ENCODE results near the gene TUBA1A. TPM values are rescaled to one million over a fixed set of nuclear protein-coding genes. Genes with fewer than 3 reads are reported as not detected.
"Not testable (repeated sequence)": the region's sequence is repeated elsewhere in the genome, so short reads cannot be mapped to it uniquely, and the experiment has no call there.

The TUBA1A gene
- total and polyA plus RNA-seq, 7 donors = 20.1 to 677 (median 614) TPM

- TF ChIP-seq POLR2A (IDR thresholded peaks at IDR 0.05) (no peak), CTCF (IDR thresholded peaks at IDR 0.05) (no peak), POLR2AphosphoS5 (IDR thresholded peaks at IDR 0.05) (no peak), EP300 (IDR thresholded peaks at IDR 0.05) (no peak)
- 64 to 65% methylated on average over 2 of the region's 2 CpGs for WGBS, 2 donors
- intact Hi-C loops (cut with DNase I) = no loop called here
- Histone ChIP-seq H3K9me3 (no peaks in the 10 kb centered on the region), H3K27ac (no peak overlapping the region), H3K36me3 (no peaks in the 10 kb centered on the region), H3K4me3 (no peak overlapping the region), H3K27me3 (no peaks in the 10 kb centered on the region), H3K4me1 (no peaks in the 10 kb centered on the region)
- no peak for DNase-seq
Measured at GRCh38 chr12:49138587-49138986, 50.3 kb downstream of the TUBA1A start.

- H3K27ac ChIP-seq = no peak overlapping the region
- intact Hi-C loops (cut with DNase I) = no loop called here
- TF ChIP-seq POLR2A (IDR thresholded peaks at IDR 0.05) (no peak), CTCF (IDR thresholded peaks at IDR 0.05) (no peak), POLR2AphosphoS5 (IDR thresholded peaks at IDR 0.05) (no peak), EP300 (IDR thresholded peaks at IDR 0.05) (no peak)
- no peak overlapping the region for H3K4me3 ChIP-seq
- no peak for DNase-seq
- no peaks in the 10 kb centered on the region for H3K36me3 ChIP-seq
- no peaks in the 10 kb centered on the region for H3K27me3 ChIP-seq
- H3K4me1 ChIP-seq = peaks cover 0 to 7% (median 3%) of the 10 kb centered on the region in 4 donors
- 97 to 98% methylated on average over 1 of the region's 1 CpG for WGBS, 2 donors
- no peaks in the 10 kb centered on the region for H3K9me3 ChIP-seq
Measured at GRCh38 chr12:49137476-49137875, 51.4 kb downstream of the TUBA1A start.

- H3K27ac ChIP-seq; H3K36me3 ChIP-seq; H3K4me3 ChIP-seq; H3K9me3 ChIP-seq; H3K27me3 ChIP-seq; DNase-seq; intact Hi-C loops (cut with DNase I): not testable (repeated sequence)
- H3K4me1 ChIP-seq = peaks cover 0 to 11% (median 8%) of the 10 kb centered on the region in 4 donors
- WGBS, 2 donors = 82 to 89% methylated on average over 3 of the region's 3 CpGs
Measured at GRCh38 chr12:49136997-49137396, 51.9 kb downstream of the TUBA1A start.

Small RNAs within 50 kb of the gene (small RNA-seq; reads per million reads assigned to genes)
- gene RF00017 = 0 reads per million in 3 donors

Other genes with a start within 250 kb of the TUBA1A start
- 10 to 100 TPM; 37.9 to 61.0 (median 49.3) TPM for gene ARF3, start 231.6 kb downstream of the TUBA1A start, total RNA-seq
- 100 to 1,000 TPM in 2 of 3 donors, 10 to 100 TPM in 1; 87.7 to 161 (median 132) TPM for gene ARF3, start 231.6 kb downstream of the TUBA1A start, polyA plus RNA-seq
- under 1 TPM in 3 of 4 donors, not detected in 1; 0.28 to 0.49 (median 0.36) TPM for gene WNT10B, start 217.3 kb downstream of the TUBA1A start, total RNA-seq
- 1 to 10 TPM in 1 of 3 donors, not detected in 2; 1.0 TPM for gene WNT10B, start 217.3 kb downstream of the TUBA1A start, polyA plus RNA-seq
- not detected for gene WNT1, start 210.8 kb downstream of the TUBA1A start, total RNA-seq
- gene WNT1, start 210.8 kb downstream of the TUBA1A start, polyA plus RNA-seq = under 1 TPM in 1 of 3 donors, not detected in 2; 0.10 TPM
- gene DDN, start 189.7 kb downstream of the TUBA1A start, total RNA-seq = under 1 TPM in 1 of 4 donors, not detected in 3; 0.14 TPM
- gene DDN, start 189.7 kb downstream of the TUBA1A start, polyA plus RNA-seq = under 1 TPM in 2 of 3 donors, not detected in 1; 0.60 to 0.69 TPM
- 10 to 100 TPM; 49.6 to 71.3 (median 60.0) TPM for gene PRKAG1, start 170.3 kb downstream of the TUBA1A start, total RNA-seq
- gene PRKAG1, start 170.3 kb downstream of the TUBA1A start, polyA plus RNA-seq = 10 to 100 TPM; 48.6 to 71.2 (median 61.3) TPM
- gene KMT2D, start 128.3 kb downstream of the TUBA1A start, total RNA-seq = 10 to 100 TPM; 18.2 to 52.9 (median 30.6) TPM
- gene KMT2D, start 128.3 kb downstream of the TUBA1A start, polyA plus RNA-seq = 10 to 100 TPM in 2 of 3 donors, 1 to 10 TPM in 1; 1.8 to 61.8 (median 10.2) TPM
- gene RHEBL1, start 119.1 kb downstream of the TUBA1A start, total RNA-seq = under 1 TPM in 1 of 4 donors, not detected in 3; 0.36 TPM
- gene RHEBL1, start 119.1 kb downstream of the TUBA1A start, polyA plus RNA-seq = 1 to 10 TPM in 1 of 3 donors, not detected in 2; 2.2 TPM
- under 1 TPM in 2 of 4 donors, not detected in 2; 0.14 to 0.83 TPM for gene DHH, start 94.3 kb downstream of the TUBA1A start, total RNA-seq
- gene DHH, start 94.3 kb downstream of the TUBA1A start, polyA plus RNA-seq = under 1 TPM in 1 of 3 donors, not detected in 2; 0.63 TPM
- 10 to 100 TPM; 34.6 to 82.3 (median 51.5) TPM for gene LMBR1L, start 78.2 kb downstream of the TUBA1A start, total RNA-seq
- gene LMBR1L, start 78.2 kb downstream of the TUBA1A start, polyA plus RNA-seq = 10 to 100 TPM in 2 of 3 donors, 1 to 10 TPM in 1; 7.8 to 41.4 (median 10.2) TPM
- 100 to 1,000 TPM; 651 to 712 (median 682) TPM for gene TUBA1B, start 57.7 kb downstream of the TUBA1A start, total RNA-seq
- gene TUBA1B, start 57.7 kb downstream of the TUBA1A start, polyA plus RNA-seq = 1,000 to 10,000 TPM in 1 of 3 donors, 100 to 1,000 TPM in 2; 482 to 1,083 (median 767) TPM
- 100 to 1,000 TPM in 1 of 4 donors, 10 to 100 TPM in 3; 54.8 to 108 (median 87.2) TPM for gene TUBA1C, start 76.0 kb upstream of the TUBA1A start, total RNA-seq
- 100 to 1,000 TPM; 411 to 694 (median 519) TPM for gene TUBA1C, start 76.0 kb upstream of the TUBA1A start, polyA plus RNA-seq
- gene PRPH, start 106.1 kb upstream of the TUBA1A start, total RNA-seq = 10 to 100 TPM; 19.7 to 56.2 (median 38.6) TPM
- 10 to 100 TPM in 1 of 3 donors, 1 to 10 TPM in 1, under 1 TPM in 1; 0.46 to 31.8 (median 2.4) TPM for gene PRPH, start 106.1 kb upstream of the TUBA1A start, polyA plus RNA-seq
- gene TROAP, start 134.2 kb upstream of the TUBA1A start, total RNA-seq = under 1 TPM in 1 of 4 donors, not detected in 3; 0.36 TPM
- 10 to 100 TPM in 1 of 3 donors, 1 to 10 TPM in 2; 4.8 to 25.7 (median 5.1) TPM for gene TROAP, start 134.2 kb upstream of the TUBA1A start, polyA plus RNA-seq
- not detected for gene C1QL4, start 148.1 kb upstream of the TUBA1A start, total RNA-seq
- under 1 TPM in 1 of 3 donors, not detected in 2; 0.03 TPM for gene C1QL4, start 148.1 kb upstream of the TUBA1A start, polyA plus RNA-seq
- gene DNAJC22, start 157.8 kb upstream of the TUBA1A start, total RNA-seq = under 1 TPM in 3 of 4 donors, not detected in 1; under 0.01 to 0.28 (median 0.16) TPM
- 10 to 100 TPM in 1 of 3 donors, 1 to 10 TPM in 2; 4.6 to 12.8 (median 7.8) TPM for gene DNAJC22, start 157.8 kb upstream of the TUBA1A start, polyA plus RNA-seq
- 10 to 100 TPM; 10.3 to 32.1 (median 13.4) TPM for gene SPATS2, start 178.4 kb upstream of the TUBA1A start, total RNA-seq
- gene SPATS2, start 178.4 kb upstream of the TUBA1A start, polyA plus RNA-seq = 10 to 100 TPM in 2 of 3 donors, 1 to 10 TPM in 1; 6.9 to 13.8 (median 11.0) TPM